NCI-H2029 treated with DMSO at 0.1 percent for 48 hours (cell line): Measurements from ENCODE around the gene CLCN3.
"Not testable (repeated sequence)": the region's sequence is repeated elsewhere in the genome, so short reads cannot be mapped to it uniquely, and the experiment has no call there.

Source experiments
- DNase-seq: peaks from one replicate; lab custom pipeline; 2025; lab: John Stamatoyannopoulos, UW

CLCN3 gene

DNA sequence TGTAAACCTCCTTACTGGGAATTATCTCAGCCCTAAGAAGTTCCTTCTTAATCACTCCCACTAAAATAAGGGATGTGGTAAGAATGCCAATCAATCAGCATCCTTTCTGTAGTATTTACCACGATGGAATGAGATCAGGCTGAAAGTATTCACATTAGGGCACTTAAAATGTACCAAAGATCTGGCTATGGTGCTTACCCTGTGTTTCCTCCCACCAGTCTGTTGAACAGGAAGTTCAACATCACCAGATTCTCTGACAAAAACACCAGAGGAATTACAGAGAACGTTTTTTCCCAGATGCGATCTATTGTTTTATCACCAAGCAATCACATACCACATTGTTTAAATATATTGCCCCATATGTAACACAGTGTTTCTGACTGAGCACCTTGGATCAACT, 2.1 kb upstream of the CLCN3 start:
- DNase-seq = no peak

DNA sequence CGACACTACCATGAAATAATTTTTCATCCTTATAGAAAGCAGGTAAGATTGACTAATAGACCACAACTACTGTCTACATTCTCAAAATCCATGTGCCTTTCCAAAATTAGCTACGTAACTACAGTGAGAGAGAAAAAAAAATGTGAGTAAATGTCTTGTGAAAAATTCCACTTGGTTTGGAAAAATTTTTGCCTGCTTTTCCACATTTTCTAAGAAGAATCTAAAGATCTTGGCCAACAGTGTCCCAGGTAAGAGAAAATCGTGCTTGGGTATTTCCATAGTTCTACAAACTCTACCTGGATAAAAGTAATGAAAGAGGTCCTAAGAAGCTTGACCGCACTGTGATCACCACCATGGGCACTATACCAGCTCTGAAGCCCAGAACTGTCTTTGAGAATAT, 1.4 kb upstream of the CLCN3 start:
- DNase-seq = no peak

DNA sequence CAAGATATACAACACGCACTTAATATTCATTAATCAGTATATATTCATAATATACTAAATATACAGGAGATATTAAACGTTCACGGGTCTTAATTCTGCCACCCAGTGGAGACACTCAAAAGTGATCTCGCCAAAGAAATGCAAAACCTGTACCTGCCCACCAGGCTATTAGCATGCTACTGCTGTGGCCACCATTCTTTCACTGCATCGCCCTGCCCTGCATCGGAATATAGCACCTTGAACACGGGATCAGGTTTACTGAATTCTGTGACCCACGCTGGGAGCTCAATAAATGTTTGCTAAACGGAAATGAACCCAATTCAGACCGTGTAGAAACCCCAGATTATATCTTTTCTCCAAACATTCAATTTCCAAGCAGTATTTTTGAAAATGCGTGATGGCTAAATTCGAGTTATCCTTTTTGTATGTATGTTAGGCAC, 840 bp upstream of the CLCN3 start:
- no peak for DNase-seq

DNA sequence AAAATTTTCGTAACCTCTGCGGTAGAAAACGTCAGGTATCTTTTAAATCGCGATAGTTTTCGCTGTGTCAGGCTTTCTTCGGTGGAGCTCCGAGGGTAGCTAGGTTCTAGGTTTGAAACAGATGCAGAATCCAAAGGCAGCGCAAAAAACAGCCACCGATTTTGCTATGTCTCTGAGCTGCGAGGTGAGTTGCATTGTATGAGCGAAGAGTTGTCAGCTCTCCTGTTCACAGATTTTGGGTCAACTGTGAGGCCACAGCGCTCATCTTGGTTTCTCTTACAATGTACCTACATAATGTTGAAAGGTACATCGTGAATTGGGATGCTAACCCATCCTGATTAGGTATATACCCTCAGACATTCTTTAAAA, 486 bp downstream of the CLCN3 start:
- DNase-seq = no peak

DNA sequence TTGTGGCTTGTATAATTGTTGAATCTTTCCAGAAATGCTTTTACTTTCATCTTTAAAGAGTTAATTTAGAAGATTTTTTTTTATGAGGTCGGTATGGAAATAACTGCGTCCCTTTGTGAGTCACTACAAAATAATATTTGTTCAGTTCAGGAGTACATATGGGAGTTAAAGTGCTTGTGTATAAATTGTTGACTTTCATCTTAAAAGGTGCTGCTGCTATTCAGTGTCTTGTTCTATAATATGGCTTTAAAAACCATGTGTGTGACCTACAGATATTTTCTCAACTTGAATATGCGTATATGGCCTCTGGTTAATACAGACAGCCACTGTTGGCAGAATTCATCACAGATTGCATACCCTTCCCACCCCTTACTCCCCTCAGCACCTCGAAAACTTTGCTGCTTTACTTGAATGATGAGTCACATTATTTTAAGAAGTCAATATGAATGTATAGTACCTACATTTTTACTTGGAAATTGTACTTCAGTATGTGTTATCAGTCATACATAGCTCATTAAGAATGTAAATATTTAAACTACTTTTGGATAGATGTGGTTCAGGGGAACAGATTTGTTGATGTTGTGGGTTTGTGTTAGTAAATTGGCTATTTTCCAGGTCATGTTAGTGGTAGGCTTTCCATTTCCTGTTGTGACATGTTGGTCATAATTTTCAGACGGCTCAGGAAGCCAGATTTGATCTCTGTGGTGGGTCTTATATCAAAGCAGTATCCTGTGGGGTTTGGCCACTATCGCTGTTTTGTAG, 1.5 kb downstream of the CLCN3 start:
- peak; percentile 35 for DNase-seq

DNA sequence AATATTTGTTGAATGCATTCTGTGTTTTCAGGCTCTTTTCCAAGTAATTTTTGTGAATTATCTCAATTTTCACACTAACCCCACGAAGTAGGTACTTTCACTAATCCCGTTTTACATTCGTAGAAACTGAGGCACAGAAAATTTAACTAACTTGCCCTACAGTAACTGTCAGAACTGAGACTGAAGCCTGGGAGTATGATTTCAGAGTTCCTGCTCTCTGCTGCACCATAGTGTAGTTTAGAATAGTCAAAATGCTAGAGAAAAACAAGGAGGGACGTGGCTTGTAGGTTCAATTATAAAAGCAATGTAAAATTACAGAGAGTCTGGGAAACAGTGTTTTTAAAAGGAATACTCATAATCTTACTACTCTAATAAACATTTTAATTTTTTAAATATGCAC, 2.2 kb downstream of the CLCN3 start:
- DNase-seq = no peak

DNA sequence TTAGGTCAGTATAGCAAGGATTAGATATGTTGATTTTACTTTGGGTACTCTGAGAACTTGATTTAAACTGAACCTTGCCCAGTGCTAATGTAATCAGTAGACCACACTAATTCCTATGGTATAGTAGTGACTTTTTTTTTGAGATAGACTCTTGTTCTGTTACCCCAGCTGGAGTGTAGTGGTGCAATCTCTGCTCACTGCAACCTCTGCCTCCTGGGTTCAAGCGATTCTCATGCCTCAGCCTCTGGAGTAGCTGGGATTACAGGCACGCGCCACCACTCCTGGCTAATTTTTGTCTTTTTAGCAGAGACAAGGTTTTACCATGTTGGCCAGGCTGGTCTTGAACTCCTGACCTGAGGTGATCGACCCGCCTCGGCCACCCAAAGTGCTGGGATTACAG, 3.6 kb downstream of the CLCN3 start:
- not testable (repeated sequence) for DNase-seq

DNA sequence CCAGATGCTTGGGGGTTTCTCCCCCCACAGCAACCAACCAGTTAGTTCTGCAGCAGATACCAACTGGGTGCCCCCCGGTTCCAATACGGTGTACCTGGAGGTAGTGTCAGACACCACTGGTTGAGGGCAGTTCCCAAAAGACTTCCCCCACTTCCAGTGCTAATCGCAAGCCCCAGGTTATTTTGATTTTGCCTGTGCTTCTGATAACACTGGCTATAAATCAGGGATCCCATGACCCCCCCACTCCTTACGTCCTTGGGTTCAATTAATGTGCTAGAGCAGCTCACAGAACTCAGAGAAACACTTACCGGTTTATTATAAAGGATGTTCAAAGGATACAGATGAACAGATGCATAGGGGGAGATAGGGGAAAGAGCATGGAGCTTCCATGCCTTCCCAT, 5.5 kb downstream of the CLCN3 start:
- no peak for DNase-seq

DNA sequence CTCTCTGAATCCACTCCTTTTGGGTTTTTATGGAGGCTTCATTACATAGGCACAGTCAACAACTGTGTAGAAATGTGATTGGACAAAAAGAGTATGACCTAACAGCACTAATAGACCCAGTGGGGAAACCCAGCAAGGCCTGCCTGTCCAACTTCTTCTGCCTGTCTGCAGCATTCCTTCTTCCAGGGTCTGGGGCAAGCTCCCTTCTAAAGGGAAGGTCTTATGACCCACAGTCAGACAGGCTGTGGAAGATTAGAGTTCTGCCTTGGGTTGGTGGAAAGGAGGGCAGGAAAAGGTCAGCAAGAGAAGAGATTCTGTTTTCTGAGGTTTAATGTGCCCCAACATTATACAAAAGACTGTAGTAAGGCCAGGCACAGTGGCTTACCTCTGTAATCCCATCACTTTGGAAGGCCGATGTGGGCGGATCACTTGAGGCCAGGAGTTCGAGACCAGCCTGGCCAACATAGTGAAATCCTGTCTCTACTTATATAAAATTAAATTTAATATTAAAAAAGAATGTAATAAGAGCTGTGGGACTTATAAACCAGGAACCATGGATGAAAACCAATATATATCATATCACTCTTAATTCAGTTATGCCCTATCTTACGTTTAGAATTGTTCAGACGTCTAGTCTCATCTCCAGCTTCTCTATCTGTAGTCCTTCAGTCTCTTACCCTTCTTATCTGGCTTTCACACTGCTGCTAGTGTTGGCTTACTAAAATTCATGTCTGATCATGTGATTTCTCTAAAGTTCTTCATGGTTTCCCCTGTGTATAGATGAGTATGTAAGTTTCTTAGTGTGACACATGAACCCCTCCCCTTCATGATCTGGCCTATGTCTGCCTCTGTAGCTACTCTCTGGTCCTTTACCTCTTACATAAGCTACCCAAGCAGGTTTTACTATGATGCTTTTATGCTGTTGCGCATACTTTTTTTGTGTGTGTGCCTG, 6.2 kb downstream of the CLCN3 start:
- no peak for DNase-seq

DNA sequence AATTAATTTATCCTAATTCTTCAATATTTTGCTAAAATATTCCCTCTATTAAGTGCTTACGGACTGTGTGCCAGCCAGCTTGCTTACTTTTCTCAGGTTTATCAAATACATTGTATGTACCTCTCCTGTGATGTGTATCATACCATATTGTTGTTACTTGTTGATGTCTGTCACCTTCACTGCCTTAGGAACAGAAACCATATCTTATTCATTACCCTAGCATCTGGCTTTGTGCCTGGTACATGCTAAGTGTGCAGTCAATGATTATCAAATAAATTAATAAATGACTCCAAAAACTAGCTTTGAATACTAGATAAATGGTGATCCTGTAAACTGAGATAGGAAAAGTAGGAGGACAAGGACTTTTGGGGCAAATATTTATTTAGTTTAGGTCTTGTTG, 6.9 kb downstream of the CLCN3 start:
- no peak for DNase-seq

DNA sequence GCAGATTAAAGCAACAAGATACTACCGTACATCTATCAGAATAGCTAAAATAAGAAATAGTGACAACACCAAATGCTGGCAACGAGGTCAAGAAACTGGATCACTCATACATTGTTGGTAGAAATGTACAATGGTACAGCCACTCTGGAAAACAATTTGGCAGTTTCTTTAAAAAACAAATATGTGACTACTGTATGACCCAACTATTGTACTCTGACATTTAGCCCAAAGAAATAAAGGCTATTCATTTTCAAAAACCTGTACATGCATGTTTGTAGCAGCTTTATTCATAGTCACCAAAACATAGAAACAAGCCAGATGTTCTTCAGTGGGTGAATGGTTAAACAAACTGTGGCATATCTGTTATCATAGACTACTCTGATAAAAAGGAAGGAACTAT, 8.2 kb downstream of the CLCN3 start:
- DNase-seq = no peak

DNA sequence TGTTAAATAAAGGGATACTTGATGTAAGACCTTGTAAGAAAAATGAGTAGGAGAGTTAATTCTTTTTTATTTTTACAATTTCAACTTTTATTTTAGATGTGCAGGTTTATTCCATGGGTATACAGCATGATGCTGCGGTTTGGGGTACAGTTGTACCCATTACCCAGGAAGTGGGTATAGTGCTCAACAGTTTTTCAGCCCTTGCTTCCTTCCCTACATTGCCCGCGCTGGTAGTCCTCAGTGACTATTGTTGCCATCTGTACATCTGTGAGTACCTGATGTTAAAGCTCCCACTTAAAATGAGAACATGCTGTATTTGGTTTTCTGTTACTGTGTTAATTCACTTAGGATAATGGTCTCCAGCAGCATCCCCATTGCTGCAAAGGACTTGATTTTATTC, 9.7 kb downstream of the CLCN3 start:
- DNase-seq = no peak

DNA sequence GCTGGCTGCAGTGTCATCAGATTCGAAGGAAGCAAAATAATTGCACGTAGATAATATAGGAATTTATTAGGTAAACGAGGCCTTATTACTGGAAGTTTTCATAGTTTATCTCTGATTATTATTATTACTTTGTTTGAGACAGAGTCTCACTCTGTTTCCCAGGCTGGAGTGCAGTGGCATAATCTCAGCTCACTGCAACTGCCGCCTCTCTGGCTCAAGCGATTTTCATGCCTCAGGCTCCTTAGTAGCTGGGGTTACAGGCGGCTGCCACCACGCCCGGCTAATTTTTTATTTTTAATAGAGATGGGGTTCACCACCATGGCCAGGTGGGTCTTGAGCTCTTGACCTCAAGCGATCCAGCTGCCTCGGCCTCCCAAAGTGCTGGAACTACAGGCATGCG, 12.5 kb downstream of the CLCN3 start:
- no peak for DNase-seq

DNA sequence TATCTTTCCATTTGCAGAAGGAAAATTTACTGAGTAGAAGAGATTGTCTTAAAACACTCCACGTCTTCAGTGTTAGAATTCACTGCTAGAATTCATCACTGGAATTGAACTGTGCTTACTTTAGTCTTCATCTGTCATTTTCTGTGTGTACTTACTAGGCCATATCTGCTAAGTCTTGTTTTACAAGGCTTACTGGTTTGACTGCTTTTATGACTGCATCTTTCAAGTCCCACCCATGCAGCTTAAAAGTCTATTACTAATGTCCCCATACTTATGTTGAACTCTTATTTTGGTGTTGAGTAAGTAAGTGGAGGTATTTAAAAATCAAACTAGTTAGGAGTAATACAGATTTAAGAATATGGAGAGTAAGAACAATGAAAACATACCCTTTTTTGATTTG, 14.6 kb downstream of the CLCN3 start:
- DNase-seq = no peak

DNA sequence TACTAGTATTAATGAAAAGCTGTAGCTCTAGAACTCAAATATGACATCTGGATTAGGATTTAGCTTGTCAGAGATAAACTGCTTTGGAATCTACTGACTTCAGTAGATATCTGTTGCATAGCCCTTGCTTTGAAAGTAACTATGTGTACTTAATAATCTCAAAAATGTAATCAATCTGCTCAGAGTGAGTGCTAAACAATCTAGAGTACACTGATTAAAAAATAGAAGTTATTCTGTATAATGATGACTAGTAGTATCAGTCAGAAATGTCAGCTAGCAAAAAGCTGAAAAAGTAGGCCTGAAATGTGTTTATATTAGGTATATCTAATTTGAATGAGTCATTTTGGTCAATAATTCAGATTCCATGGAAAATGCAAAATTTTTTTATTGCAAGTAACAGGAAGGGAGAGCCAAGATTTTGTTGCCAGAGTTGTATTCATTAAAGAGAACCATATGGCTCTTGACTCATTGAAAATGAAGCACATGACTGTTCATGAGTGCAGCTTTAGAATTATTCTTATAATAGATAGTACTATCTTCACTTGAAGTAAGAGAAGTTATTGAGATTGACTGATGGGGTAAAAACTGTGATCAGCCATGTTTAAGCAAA, 20.0 kb downstream of the CLCN3 start:
- DNase-seq = no peak

DNA sequence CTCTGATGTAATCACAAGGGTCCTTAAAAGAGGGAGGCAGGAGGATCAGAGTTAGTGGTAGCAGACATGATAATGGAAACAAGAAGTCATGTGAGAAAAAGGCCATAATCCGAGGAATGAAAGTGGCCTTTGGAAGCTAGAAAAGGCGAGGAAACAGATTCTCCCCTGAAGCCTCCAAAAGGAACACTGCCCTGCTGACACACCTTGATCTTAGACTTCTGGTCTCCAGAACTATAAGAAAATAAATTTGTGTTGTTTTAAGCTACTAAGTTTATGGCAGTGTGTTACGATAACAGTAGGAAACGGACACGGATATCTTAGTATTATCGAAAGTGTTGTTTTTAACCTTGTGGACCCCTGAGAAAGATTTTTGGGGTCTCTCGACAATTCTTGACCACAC, 24.4 kb downstream of the CLCN3 start:
- DNase-seq = no peak

DNA sequence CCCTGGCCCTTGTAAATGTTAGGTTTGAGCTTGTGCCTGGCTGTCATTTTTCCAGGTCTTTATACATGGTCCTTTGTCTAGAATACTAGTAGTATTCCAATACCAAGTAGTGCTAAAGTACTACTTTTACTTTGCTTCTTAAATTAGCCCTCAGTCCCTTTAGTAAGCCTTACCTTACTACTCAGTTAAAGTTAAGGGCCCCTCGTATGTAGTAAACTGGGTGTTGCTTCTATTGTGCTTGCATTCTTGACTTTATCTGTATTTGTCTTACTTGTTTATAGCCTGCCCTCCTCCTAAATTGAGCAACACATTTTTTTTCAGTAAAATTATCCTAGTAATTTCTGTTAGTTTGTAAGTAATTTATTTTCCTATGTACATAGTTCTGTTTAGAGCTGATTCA, 25.2 kb downstream of the CLCN3 start:
- no peak for DNase-seq

DNA sequence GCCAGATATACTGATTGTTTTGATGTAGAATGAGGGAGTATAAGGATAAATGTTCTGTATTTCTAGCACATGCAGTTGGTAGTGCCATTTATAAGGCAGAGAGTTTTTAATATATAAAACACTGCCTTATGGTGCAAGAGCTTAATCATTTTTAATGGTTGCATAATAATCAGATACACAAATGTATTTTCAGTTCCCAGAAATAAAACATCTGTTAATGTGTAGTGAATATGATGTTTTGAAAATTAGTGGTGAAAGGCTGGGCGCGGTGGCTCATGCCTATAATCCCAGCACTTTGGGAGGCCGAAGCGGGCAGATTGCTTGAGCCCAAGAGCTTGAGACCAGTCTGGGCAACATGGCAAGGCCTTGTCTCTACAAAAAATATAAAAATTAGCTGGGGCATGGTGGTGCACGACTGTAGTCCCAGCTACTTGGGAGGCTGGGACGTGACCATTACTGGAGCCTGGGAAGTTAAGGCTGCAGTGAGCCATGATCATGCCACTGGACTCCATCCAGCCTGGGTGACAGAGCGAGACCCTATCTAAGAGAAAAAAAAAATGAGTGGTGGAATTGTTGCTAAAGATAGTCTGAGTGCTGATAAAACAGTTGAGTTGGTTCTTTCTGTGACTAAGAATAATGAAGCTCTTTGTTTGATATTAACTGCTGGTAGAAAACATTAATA, 29.3 kb downstream of the CLCN3 start:
- DNase-seq = no peak

DNA sequence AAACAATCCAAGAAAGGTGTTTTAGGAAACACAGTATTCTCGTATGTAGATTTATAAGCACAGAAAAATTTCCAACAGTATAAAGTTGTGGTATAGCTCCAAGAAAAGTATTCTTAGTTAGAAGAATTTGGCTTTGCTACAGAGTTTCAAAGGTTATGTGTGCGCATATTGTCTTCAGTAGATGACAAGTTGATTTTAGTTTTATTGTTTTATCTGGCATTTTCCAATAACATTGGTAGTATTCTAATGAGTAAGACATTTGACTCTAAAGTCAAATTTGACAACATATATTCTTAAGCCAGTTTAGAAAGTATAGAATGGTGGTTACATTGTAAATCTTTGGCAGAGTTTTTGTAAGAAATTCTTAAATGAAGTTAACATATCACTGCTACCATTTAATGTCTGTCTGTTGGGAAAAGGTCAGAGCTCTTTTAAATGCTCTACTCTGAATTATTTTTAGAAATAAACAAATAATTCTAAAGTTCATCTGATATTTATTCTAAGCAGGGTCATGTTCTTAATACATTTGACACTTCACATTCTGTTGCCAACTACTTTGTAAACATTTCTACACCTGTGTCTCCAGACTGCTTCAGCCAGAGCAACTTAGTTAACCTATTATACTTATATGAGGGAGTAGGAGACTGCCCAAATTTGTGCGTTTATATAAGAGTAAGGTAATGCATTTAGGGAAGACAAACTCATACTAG, 30.0 kb downstream of the CLCN3 start:
- no peak for DNase-seq

DNA sequence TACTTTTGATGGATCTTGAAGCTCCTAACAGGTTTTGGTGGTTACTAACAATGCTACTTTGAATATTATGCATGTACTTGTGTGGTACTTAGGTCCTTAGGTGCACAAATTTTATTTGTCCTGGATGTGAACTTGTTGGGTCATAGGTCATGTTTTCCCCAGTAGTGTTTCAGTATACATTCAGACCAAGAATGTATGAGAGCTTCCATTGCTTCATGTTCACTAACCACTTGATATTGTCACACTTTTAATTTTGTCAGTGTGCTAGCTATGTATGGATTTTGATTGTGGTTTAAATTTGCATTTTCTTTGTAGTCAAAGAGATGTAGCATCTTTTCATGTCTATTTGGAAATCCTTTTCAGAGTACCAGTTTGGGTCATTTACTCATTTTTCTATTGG, 32.2 kb downstream of the CLCN3 start:
- DNase-seq = no peak

DNA sequence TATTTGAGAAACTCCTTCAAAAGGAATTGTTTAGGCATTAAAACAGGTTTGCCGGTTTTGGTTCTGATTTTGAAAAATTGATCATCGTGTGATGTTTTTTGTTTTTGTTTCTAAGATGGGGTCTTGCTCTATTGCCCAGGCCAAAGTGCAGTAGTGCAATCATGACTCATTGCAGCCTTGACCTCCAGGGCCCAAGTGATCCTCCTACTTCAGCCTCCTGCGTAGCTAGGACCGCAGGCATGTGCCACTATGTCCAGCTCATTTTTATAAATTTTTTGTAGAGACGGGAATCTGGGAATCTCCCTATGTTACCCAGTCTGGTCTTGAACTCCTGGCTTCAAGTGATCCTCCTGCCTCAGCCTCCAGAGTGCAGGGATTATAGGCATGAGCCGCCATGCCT, 35.0 kb downstream of the CLCN3 start:
- DNase-seq = no peak
